Neural progenitor cell (in vitro differentiated cells): ENCODE results near the gene SGCD.

ENCODE experiments used
- EZH2 ChIP-seq: fragments of 200-600 bp; sonication (generic); IDR thresholded peaks from 2 replicates; pipeline ENCODE4 v1.6.1; 2017; ENCODE audit warnings: antibody characterized with exemption, mild to moderate bottlenecking, moderate library complexity
- EZH2phosphoT487 ChIP-seq: fragments of 200-600 bp; sonication (generic); IDR thresholded peaks from 2 replicates; pipeline ENCODE4 v1.6.1; 2017; ENCODE audit warnings: antibody characterized with exemption
- TF ChIP-seq, protein P1 (sequence below): fragments of 200-600 bp; sonication (generic); IDR thresholded peaks from 2 replicates; pipeline ENCODE4 v1.5.1; 2017; ENCODE audit warnings: antibody characterized with exemption, mild to moderate bottlenecking

DNA sequence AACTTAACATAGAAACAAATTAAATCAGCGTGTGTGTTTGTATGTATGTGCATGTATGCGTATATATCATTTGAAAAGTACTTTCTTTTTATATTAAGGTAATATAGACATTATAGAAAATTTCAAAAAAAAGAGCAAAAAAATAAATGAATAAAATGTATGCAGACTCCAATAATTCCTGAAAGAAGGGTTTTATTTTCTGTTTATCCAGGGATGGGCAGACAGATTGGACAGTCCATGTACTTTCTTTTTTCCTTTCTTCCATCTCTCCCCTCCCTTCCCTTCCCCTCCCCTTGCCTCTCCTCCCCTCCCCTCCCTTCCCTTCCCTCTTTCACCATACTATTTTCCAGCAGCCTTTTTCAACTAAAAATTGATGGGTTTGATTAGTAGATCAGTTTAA, 123.8 kb downstream of the SGCD start:
- no peak for TF ChIP-seq EZH2phosphoT487
- TF ChIP-seq, protein P1, sequence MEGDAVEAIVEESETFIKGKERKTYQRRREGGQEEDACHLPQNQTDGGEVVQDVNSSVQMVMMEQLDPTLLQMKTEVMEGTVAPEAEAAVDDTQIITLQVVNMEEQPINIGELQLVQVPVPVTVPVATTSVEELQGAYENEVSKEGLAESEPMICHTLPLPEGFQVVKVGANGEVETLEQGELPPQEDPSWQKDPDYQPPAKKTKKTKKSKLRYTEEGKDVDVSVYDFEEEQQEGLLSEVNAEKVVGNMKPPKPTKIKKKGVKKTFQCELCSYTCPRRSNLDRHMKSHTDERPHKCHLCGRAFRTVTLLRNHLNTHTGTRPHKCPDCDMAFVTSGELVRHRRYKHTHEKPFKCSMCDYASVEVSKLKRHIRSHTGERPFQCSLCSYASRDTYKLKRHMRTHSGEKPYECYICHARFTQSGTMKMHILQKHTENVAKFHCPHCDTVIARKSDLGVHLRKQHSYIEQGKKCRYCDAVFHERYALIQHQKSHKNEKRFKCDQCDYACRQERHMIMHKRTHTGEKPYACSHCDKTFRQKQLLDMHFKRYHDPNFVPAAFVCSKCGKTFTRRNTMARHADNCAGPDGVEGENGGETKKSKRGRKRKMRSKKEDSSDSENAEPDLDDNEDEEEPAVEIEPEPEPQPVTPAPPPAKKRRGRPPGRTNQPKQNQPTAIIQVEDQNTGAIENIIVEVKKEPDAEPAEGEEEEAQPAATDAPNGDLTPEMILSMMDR = no peak
- TF ChIP-seq EZH2 = no peak
